GM21717 (cell line): ENCODE measurements around the gene PPARG.

ENCODE experiments used
- ATAC-seq: cut with Tn5 transposase; IDR thresholded peaks from one replicate; pipeline ENCODE4 v1.9.1; 2021; ENCODE audit warnings: mild to moderate bottlenecking, moderate library complexity; ENCODE audit not compliant: unreplicated experiment

The PPARG gene

GRCh38 chr3:12405432-12406272, 116.8 kb downstream of the PPARG start:
- ATAC-seq = no peak

- no peak for ATAC-seq
Observed at GRCh38 chr3:12408984-12409683, 120.3 kb downstream of the PPARG start.

GRCh38 chr3:12409684-12410596, 121.1 kb downstream of the PPARG start:
- ATAC-seq = no peak

DNA sequence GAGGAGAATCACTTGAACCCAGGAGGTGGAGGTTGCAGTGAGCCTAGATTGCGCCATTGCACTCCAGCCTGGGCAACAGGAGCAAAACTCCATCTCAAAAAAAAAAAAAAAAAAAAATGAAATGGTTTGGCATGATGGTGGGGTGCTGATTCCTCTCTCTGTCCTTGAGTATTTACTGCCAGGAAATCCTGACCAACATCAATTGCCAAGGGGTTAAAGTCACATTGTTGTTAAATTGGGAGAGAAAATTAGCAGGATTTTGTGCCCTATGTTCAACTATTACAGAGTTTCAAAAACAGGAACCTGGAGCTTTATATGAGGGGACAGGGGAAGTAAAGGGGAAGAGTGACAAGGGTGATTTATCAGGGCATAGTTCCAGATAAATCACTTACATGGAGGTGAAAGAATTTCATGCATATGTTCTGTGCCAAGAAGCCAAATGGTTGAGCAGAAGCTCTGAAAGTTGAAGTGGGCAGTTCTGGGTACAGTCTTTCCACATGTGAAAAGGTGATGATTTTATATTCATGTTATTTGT, 124.9 kb downstream of the PPARG start:
- no peak for ATAC-seq

- ATAC-seq = no peak
Observed at GRCh38 chr3:12415014-12415680, 126.3 kb downstream of the PPARG start.

GRCh38 chr3:12416731-12417130, 127.9 kb downstream of the PPARG start:
- ATAC-seq = no peak

GRCh38 chr3:12420393-12420792, 131.5 kb downstream of the PPARG start:
- ATAC-seq = no peak

DNA sequence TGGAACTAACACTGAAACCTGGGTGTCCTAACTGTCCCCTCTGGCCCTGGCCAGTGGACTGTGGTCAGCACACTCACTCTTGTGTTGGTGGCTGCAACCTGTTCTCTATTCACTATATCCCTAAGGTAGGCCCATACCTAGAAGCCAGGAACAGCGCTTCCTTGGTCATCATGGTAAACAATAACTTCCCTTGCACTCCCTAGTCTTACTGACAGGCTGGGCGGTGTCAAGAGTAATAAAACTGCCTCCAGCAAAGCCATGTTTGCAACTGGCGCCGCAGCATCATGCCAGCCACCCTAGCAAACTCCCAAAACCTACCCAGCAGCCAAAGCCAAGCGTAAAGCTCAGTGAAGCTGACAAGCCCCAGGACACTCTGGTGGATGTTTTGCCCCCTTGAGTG, 132.3 kb downstream of the PPARG start:
- ATAC-seq = no peak

DNA sequence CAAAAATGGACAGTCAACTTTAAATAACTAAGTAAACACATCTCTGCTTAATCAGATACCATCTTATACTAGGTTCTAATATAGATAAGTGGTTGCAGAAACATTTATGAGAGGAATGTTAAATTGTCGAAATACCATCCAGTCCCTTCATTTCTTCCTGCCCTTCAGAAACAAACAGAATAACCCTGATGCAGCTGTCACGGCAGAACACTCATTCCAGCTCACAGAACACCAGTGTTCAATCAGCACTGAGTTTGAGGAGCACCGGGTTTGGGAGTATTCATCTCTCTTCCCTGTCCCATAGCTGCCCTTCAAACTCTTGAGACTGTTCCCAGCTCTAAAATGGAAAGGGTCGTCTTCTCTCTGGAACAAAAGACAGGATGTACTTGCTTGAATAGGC, 134.3 kb downstream of the PPARG start:
- ATAC-seq = no peak

- no peak for ATAC-seq
Observed at GRCh38 chr3:12423918-12424630, 135.2 kb downstream of the PPARG start.

DNA sequence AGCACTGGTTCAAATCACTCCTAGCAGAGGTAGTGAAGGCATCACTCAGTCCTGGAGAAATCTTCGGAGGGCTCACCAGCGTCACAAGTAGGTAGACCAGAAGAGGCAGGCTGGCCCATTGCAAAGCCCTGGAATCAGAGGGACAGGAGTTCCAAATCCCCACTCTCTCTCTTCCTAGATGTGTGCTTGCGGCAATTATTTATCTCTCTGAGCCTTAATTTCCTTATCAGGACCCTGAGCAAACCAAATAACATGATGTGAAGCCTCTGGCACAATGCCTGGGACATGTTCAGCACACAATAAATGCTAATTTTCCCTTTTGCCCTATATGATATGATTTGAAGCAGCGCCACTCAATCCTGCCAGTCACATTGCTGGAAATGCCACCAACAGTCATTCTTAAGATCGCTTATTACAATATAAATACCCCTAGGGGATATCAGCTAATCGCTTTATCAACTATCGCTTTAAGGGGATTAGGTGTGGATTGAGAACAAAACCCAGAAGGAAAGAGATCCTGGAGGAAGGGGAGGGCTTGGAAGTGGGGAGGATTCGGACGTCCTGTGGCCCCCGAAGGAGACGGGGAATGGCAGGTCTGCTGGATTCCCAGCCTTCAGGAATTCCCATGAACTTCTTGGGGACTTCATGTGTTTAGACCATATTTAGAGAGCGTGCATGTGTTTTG, 135.9 kb downstream of the PPARG start:
- no peak for ATAC-seq

DNA sequence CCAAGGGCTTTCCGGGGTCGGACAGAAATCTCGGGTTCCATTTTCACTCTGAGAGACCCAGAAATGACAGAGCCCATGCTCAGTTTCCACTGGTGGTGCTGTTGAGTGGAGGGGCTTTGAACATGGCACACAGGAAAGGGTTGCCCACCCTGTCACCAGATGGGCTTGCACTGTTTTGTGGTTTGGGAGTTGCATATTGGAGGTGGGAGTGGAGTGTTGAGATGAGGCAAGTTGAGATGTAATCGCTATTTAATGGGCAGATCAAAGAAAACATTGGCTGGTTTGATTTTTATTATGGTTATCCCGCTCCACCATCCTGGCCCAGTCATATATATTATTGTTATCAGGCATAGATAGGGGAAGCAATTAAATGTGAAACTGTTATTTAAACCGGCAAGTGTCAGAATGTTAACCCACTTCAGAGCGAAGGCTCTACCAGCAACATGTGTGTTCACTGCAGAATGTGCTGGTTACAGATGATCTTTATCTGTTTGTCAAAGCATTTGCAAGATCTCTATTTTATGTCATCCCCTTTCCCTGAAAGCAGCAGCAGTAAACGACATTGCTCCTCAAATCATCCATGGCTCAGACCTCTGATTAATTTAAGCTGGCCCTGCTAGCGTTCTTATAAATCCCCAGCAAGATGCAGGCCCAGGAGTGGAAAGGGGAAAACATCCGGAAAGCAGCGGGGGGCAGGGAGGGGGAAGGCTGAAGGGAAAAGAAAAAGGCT, 137.1 kb downstream of the PPARG start:
- ATAC-seq = no peak

DNA sequence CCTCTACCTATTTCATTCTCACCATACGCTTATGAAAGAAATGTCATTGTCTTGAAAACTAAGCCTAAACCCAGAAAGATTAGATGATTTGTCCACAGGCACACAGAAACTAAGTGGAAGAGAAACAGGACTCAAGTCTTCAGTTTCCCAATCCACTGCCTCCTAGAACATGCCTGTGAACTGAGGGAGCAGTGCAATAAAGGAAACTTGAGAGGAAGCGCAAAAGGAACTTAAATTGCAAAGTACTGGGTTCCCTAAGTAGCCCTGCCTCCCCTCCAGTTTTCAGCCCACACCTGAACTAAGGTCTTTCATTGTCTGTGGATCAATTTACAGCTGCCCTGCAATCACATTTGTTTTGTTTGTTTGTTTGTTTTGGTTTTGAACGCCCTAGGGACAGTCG, 138.7 kb downstream of the PPARG start:
- no peak for ATAC-seq

DNA sequence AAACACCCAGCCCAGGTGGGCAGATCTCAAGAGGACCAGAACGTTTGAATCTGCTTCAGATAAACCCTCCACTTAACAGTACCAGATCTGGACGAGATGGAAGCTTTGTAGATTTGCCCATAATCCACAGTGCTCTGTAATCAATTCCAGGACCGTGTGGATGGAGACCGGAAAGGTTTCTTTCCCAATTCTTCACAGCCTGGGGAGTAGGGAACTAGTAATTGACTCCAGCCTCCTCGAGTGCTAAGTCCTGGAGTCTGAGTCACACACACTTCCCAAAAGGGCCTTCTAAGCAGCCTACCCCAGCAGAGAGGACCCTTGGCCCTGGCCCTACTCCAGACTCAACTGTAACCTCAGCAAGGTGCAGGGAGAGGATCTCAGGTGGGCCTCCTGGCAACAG, 139.3 kb downstream of the PPARG start:
- ATAC-seq = no peak

DNA sequence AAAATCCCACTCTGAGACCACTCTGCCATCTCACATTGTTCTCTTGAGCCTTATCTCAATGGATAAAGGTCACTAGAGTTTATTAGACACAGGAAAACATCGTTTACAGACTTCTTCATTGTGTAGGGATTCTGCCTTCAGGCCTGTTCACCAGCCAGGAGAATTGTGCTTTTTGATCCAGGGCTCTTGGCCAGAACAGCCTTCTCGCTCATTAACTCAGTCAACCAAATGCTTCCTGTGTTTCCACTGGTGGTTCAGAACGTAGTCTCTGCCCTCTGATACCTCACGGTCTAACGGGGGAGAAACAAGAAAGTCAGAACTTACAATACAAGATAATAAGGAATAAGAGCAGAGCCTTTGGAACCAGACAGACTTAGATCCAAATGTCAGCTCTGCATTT, 141.2 kb downstream of the PPARG start:
- ATAC-seq = no peak

DNA sequence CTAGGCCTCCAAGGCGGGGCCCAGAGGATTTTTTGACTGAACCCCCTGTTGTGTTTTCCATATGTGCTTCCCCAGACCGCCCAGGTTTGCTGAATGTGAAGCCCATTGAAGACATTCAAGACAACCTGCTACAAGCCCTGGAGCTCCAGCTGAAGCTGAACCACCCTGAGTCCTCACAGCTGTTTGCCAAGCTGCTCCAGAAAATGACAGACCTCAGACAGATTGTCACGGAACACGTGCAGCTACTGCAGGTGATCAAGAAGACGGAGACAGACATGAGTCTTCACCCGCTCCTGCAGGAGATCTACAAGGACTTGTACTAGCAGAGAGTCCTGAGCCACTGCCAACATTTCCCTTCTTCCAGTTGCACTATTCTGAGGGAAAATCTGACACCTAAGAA, 145.0 kb downstream of the PPARG start:
- ATAC-seq = no peak

DNA sequence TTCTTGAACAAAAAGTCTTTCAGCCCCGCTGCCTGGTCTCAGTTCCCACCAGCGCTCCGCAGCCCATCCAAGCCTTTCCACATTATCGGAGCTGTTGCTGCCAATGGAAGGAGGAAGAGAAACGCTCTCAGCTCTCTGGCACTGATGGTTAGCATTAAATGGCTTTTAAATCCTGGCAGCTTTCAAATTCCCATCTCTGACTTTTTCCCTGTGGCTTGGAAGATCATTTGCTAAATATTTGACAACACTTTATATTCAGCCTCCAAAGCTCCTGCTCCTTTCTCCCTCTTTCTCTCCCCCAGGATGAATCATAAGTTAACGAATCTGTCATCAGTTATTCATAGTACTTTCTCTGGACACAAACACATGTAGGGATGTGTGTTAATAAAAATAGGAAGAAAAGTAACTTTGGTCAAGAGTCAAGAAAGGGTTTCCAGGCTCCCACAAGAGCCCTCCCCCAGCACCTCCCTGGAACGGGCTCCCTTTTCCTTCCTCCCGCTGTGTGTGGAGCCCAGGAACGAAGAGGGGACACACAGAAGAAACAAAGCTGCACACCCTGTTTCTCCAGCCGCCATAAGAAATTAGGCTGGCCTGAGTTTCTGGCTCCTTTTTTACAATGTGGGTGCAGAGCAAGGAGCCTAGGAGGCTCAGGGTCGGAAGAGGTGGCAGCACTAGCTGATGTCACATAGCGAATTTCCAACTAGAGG, 147.8 kb downstream of the PPARG start:
- ATAC-seq = no peak

GRCh38 chr3:12437221-12437605, 148.3 kb downstream of the PPARG start:
- ATAC-seq = no peak
